Transverse colon (tissue), 4 donors: ENCODE data around the gene NDEL1. TPM values are rescaled to one million over a fixed set of nuclear protein-coding genes. Genes with fewer than 3 reads are reported as not detected.

Experiments used
- DNase-seq: peaks from one replicate; pipeline ENCODE4 v3.0.0-alpha.2; 2019
- H3K27ac ChIP-seq, 4 donors: fragments of 200-600 bp; sonication (generic); 2 replicates each; pipeline ENCODE4 v1.5.1; 2016 to 2018; ENCODE audit warnings: inconsistent platforms in 4 of 4
- H3K27me3 ChIP-seq: fragments of 200-600 bp; sonication (generic); 2 replicates; pipeline ENCODE4 v1.5.1; 2017; ENCODE audit warnings: inconsistent platforms
- H3K36me3 ChIP-seq, 4 donors: fragments of 200-600 bp; sonication (generic); 2 replicates each; pipeline ENCODE4 v1.5.1; 2017 to 2019; ENCODE audit warnings: inconsistent platforms in 4 of 4
- H3K4me1 ChIP-seq, 4 donors: fragments of 200-600 bp; sonication (generic); 2 replicates each; pipeline ENCODE4 v1.5.1; 2017 to 2020; ENCODE audit warnings: inconsistent platforms in 4 of 4
- H3K4me3 ChIP-seq, 4 donors: fragments of 200-600 bp; sonication (generic); 1 replicate in 1 of 4; 2 replicates in 3 of 4; pipeline versions ENCODE4 v1.5.1 to v1.6.1; 2017 to 2019; ENCODE audit warnings: inconsistent platforms in 4 of 4
- H3K9me3 ChIP-seq, 2 donors: fragments of 200-600 bp; sonication (generic); 2 replicates each; pipeline ENCODE4 v1.5.1; 2017 to 2019; ENCODE audit warnings: inconsistent platforms in 2 of 2
- CTCF ChIP-seq, 5 experiments: fragments of 200-600 bp in 3 of 5; fragments of 450-650 bp in 2 of 5; sonication (generic) in 3 of 5; IDR thresholded peaks; 1 replicate in 2 of 5; 2 replicates in 3 of 5; pipeline ENCODE4 v1.5.1; 2016 to 2017; ENCODE audit warnings: antibody characterized with exemption in 5 of 5, inconsistent platforms in 3 of 5, mild to moderate bottlenecking in 2 of 5, moderate library complexity in 1 of 5
- EP300 ChIP-seq: sonication (generic); formaldehyde crosslinking; IDR thresholded peaks from one replicate; pipeline ENCODE4 v1.6.1; 2017; ENCODE audit warnings: antibody characterized with exemption, low read depth
- POLR2A ChIP-seq: fragments of 450-650 bp; IDR thresholded peaks from one replicate; pipeline ENCODE4 v1.6.1; 2016; ENCODE audit warnings: antibody characterized with exemption, mild to moderate bottlenecking, moderate library complexity
- POLR2AphosphoS5 ChIP-seq, 3 donors: sonication (generic); formaldehyde crosslinking; IDR thresholded peaks; one replicate each; pipeline ENCODE4 v1.6.1; 2016; ENCODE audit warnings: antibody characterized with exemption in 3 of 3
- WGBS, 2 donors: methylation state at CpG; one replicate each; pipeline ENCODE4 v1.1.5; 2018; ENCODE audit warnings: low coverage in 1 of 2; 5-methylcytosine and 5-hydroxymethylcytosine counted together
- in situ Hi-C, 4 donors: fragments of 200-750 bp; cut with MboI; loops; one replicate each; pipeline versions ENCODE4 v1.15.0 to v1.15.1; 2017; ENCODE audit warnings: low sequenced_read_pairs in 3 of 4, low pct_ligation_motif_present in 1 of 4, low pct_unique_long_range_greater_than_20kb in 1 of 4
- intact Hi-C: fragments of 100-400 bp; cut with DNase I; formaldehyde crosslinking; loops from one replicate; pipeline ENCODE4 v1.15.1; 2023; ENCODE audit warnings: low total_unique reads
- total RNA-seq, 4 donors: library from RNA; depleted of rRNA; stranded (reverse); fragments of >200 nt; gene quantifications; one replicate each; pipeline ENCODE4 v1.1.0, GENCODE V29; 2016

Gene NDEL1
- total RNA-seq, 4 donors from 2014 or later, result 28.3 to 82.4 (median 77.2) TPM

GRCh38 chr17:8481703-8482102 lies 46.0 kb downstream of the NDEL1 start:
- WGBS, 2 donors, result 84% methylated on average over 5 of the region's 5 CpGs; no CpG with 5 or more reads in 1 of the 2 donors
- no peak for TF ChIP-seq EP300
- DNase-seq, result no peak

DNA sequence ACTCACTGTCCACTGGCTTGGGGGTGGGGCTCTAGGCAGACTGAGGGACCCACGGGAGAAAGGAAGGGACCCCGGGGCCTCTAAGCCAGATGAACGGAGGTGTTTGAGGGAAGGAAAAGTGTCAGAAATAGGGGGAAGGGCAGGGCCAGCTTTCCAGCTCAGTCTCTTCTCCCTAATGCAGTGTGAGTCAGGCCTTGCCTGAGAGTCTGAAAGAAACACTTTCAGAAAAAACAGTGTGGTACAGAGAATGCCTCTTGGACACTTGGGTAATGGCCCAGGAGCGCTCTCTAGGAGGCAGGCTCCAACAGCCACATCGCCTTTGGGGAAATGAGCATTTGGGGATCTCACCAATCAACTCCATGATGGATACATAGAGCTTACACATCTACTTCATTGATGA lies 46.9 kb downstream of the NDEL1 start:
- in situ Hi-C loops, result no loop called here
- H3K9me3 ChIP-seq, result no peaks in the 10 kb centered on the region

More at GRCh38 chr17:8481703-8482102, 46.0 kb downstream of the NDEL1 start:
- in situ Hi-C loops (no loop called here), intact Hi-C loops (no loop called here)
- H3K36me3 ChIP-seq, result peaks cover 0 to 17% (median 4%) of the 10 kb centered on the region in 4 donors
- H3K4me1 ChIP-seq, result peaks cover 6 to 15% (median 6%) of the 10 kb centered on the region in 4 donors
- H3K27ac ChIP-seq, result no peak overlapping the region
- H3K9me3 ChIP-seq, result no peaks in the 10 kb centered on the region
- H3K27me3 ChIP-seq, result no peaks in the 10 kb centered on the region
- H3K4me3 ChIP-seq, result no peak overlapping the region

GRCh38 chr17:8484465-8484864 lies 48.8 kb downstream of the NDEL1 start:
- in situ Hi-C loops (no loop called here), intact Hi-C loops (no loop called here)
- H3K4me3 ChIP-seq, result no peak overlapping the region
- no peaks in the 10 kb centered on the region for H3K9me3 ChIP-seq
- no peak overlapping the region for H3K27ac ChIP-seq
- WGBS, 2 donors, result 97 to 100% methylated on average over 1 of the region's 1 CpG
- TF ChIP-seq CTCF (IDR thresholded peaks at IDR 0.05), result no peak
- no peak for TF ChIP-seq POLR2AphosphoS5 (IDR thresholded peaks at IDR 0.05)
- TF ChIP-seq POLR2A, result no peak
- TF ChIP-seq EP300, result no peak
- no peaks in the 10 kb centered on the region for H3K27me3 ChIP-seq
- H3K4me1 ChIP-seq, result peaks cover 6 to 10% (median 6%) of the 10 kb centered on the region in 4 donors
- no peak for DNase-seq
- peaks cover 0 to 17% (median 4%) of the 10 kb centered on the region in 4 donors for H3K36me3 ChIP-seq

More for the DNA sequence above, 46.9 kb downstream of the NDEL1 start:
- Histone ChIP-seq H3K27me3 (no peaks in the 10 kb centered on the region), H3K4me1 (peaks cover 6 to 15% (median 6%) of the 10 kb centered on the region in 4 donors), H3K36me3 (peaks cover 0 to 17% (median 4%) of the 10 kb centered on the region in 4 donors), H3K27ac (no peak overlapping the region), H3K4me3 (no peak overlapping the region)
- WGBS, 2 donors, result 89 to 100% methylated on average over 1 to 5 of the region's 5 CpGs
- TF ChIP-seq POLR2AphosphoS5 (IDR thresholded peaks at IDR 0.05), result no peak
- TF ChIP-seq POLR2A, result no peak
- no peak for TF ChIP-seq CTCF (IDR thresholded peaks at IDR 0.05)
- TF ChIP-seq EP300, result no peak
- DNase-seq, result no peak
- intact Hi-C loops, result no loop called here

- H3K27ac ChIP-seq, result no peak overlapping the region
- H3K4me3 ChIP-seq, result no peak overlapping the region
- no peaks in the 10 kb centered on the region for H3K9me3 ChIP-seq
- H3K36me3 ChIP-seq, result peaks cover 0 to 17% (median 4%) of the 10 kb centered on the region in 4 donors
- TF ChIP-seq POLR2A (no peak), EP300 (no peak), CTCF (IDR thresholded peaks at IDR 0.05) (no peak), POLR2AphosphoS5 (IDR thresholded peaks at IDR 0.05) (no peak)
- no peaks in the 10 kb centered on the region for H3K27me3 ChIP-seq
- in situ Hi-C loops (no loop called here), intact Hi-C loops (no loop called here)
- H3K4me1 ChIP-seq, result peaks cover 0 to under 1% (median 0%) of the 10 kb centered on the region in 4 donors
- DNase-seq, result no peak
- 90 to 100% methylated on average over 1 of the region's 1 CpG for WGBS, 2 donors
These were observed 49.8 kb downstream of the NDEL1 start for GRCh38 chr17:8485491-8485890.

DNA sequence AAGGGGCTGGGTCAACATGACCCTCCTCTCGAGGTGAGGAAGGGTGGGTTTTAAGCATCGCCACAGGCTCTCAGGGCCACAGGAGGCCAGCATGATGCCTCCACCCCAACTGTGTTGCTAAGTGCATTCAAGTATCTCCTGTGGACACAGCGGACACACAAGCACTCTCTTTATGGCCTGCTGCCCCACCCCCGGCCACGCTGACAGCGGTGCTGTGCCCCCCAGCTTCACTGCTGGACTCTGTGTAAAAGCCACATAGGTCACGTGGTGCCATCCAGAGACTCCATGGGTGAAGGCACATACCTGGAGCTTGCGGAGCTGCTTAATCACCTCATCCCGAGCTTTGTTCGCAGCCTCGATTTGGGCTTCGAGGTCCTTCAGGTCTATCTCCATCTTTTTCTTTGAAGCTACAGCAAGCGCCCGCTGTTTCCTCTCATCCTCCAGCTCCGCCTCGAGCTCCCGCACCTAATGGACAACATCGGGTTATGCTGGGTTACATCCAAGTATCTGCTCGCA lies 51.5 kb downstream of the NDEL1 start:
- no peak for TF ChIP-seq EP300
- no peak for TF ChIP-seq CTCF (IDR thresholded peaks at IDR 0.05)
- TF ChIP-seq POLR2A, result no peak
- TF ChIP-seq POLR2AphosphoS5 (IDR thresholded peaks at IDR 0.05), result no peak
- Histone ChIP-seq H3K36me3 (peaks cover 0 to 8% (median 4%) of the 10 kb centered on the region in 4 donors), H3K27ac (no peak overlapping the region), H3K9me3 (no peaks in the 10 kb centered on the region), H3K27me3 (no peaks in the 10 kb centered on the region), H3K4me1 (no peaks in the 10 kb centered on the region), H3K4me3 (no peak overlapping the region)
- intact Hi-C loops (no loop called here), in situ Hi-C loops (no loop called here)
- WGBS, 2 donors, result 81 to 92% methylated on average over 8 to 19 of the region's 19 CpGs
- DNase-seq, result no peak
